Neural crest cell (in vitro differentiated cells): Measurements from ENCODE around the gene ZNF37A. TPM values are rescaled to one million over a fixed set of nuclear protein-coding genes. Genes with fewer than 3 reads are reported as not detected.

Source experiments
- DNase-seq: peaks from one replicate; pipeline ENCODE4 v3.0.0; 2021; ENCODE audit warnings: low read depth, mixed read lengths, low spot score
- H3K27ac Mint-ChIP-seq: one replicate; pipeline ENCODE4 v1.8.0; 2021; ENCODE audit warnings: mild to moderate bottlenecking, mixed read lengths; ENCODE audit not compliant: unreplicated experiment
- H3K27me3 Mint-ChIP-seq: 2 replicates; pipeline ENCODE4 v1.8.0; 2021; ENCODE audit warnings: low read depth, mild to moderate bottlenecking, mixed read lengths
- H3K36me3 Mint-ChIP-seq: 2 replicates; pipeline ENCODE4 v1.8.0; 2021; ENCODE audit warnings: low read depth, mild to moderate bottlenecking, mixed read lengths
- H3K4me1 Mint-ChIP-seq: 2 replicates; pipeline ENCODE4 v1.8.0; 2021; ENCODE audit warnings: mixed read lengths
- H3K4me3 Mint-ChIP-seq: one replicate; pipeline ENCODE4 v1.8.0; 2021; ENCODE audit warnings: mild to moderate bottlenecking, mixed read lengths
- H3K9me3 Mint-ChIP-seq: 2 replicates; pipeline ENCODE4 v1.8.0; 2021; ENCODE audit warnings: mixed read lengths
- CTCF ChIP-seq: fragments of 200-600 bp; sonication (generic); conservative IDR thresholded peaks from 2 replicates; pipeline ENCODE4 v1.5.0; 2021; ENCODE audit warnings: antibody characterized with exemption, mild to moderate bottlenecking
- total RNA-seq: library from RNA; stranded (reverse); gene quantifications from 2 replicates; pipeline ENCODE4 v1.2.1, GENCODE V29; 2021

Gene ZNF37A
- total RNA-seq, 1 donor from 2014 or later, result 16.8 TPM

GRCh38 chr10:38184477-38184876 is 90.3 kb downstream of the ZNF37A start:
- Mint-ChIP-seq H3K36me3 (peaks cover 4% of the 10 kb centered on the region), H3K4me1 (no peaks in the 10 kb centered on the region), H3K27me3 (no peaks in the 10 kb centered on the region), H3K27ac (no peak overlapping the region), H3K4me3 (no peak overlapping the region), H3K9me3 (peaks cover 21% of the 10 kb centered on the region)
- no peak for TF ChIP-seq CTCF
- DNase-seq, result no peak

Other genes starting within 250 kb of the ZNF37A start
- 11.7 and 12.6 TPM in 2 replicates for gene ZNF248, start 236.7 kb upstream of the ZNF37A start, total RNA-seq
- 5.8 and 6.1 TPM in 2 replicates for gene ZNF25, start 117.7 kb upstream of the ZNF37A start, total RNA-seq
- 27.8 and 28.6 TPM in 2 replicates for gene ZNF33A, start 83.7 kb upstream of the ZNF37A start, total RNA-seq